PC-9 (cell line): ENCODE data around the gene CCDC158. TPM values are rescaled to one million over a fixed set of nuclear protein-coding genes. Genes with fewer than 3 reads are reported as not detected.

Source experiments
- BruUV-seq: library from RNA; stranded (reverse); fragments of 400-500 nt; replicated peaks from 2 replicates; lab custom pipeline; 2021; lab: Mats Ljungman, UMichigan
- CTCF ChIA-PET: fragments of 300-600 bp; sonication (Branson Sonifier 250); formaldehyde crosslinking; loops from one replicate; lab custom pipeline; 2022; ENCODE audit warnings: antibody characterized with exemption; lab: Charles Lee
- POLR2A ChIA-PET: fragments of 300-600 bp; sonication (Branson Sonifier 250); formaldehyde crosslinking; loops from one replicate; lab custom pipeline; 2022; ENCODE audit warnings: antibody characterized with exemption; ENCODE audit not compliant: unreplicated experiment; lab: Charles Lee
- DNase-seq, 2 experiments: peaks; one replicate each; pipeline versions ENCODE4 v3.0.0 to v3.0.0-alpha.2; 2015 to 2022; ENCODE audit warnings: mixed read lengths in 1 of 2
- H2AFZ ChIP-seq: fragments of 200-600 bp; sonication (generic); 2 replicates; pipeline ENCODE4 v1.8.1; 2017; ENCODE audit warnings: antibody characterized with exemption
- H3F3A ChIP-seq: fragments of 200-600 bp; sonication (generic); 2 replicates; pipeline ENCODE4 v1.8.1; 2017; ENCODE audit warnings: antibody characterized with exemption, mild to moderate bottlenecking, low read depth; ENCODE audit not compliant: insufficient read depth
- H3K27ac ChIP-seq: fragments of 200-600 bp; sonication (generic); 2 replicates; pipeline ENCODE4 v1.6.1; 2016; ENCODE audit warnings: mixed run types
- H3K27me3 ChIP-seq: fragments of 200-600 bp; sonication (generic); 2 replicates; pipeline ENCODE4 v1.6.1; 2016; ENCODE audit warnings: low read depth, mixed run types; ENCODE audit not compliant: insufficient read depth
- H3K36me3 ChIP-seq: fragments of 200-600 bp; sonication (generic); 2 replicates; pipeline ENCODE4 v1.6.1; 2016; ENCODE audit warnings: low read depth, mixed run types
- H3K4me1 ChIP-seq: fragments of 200-600 bp; sonication (generic); replicated peaks from 2 replicates; pipeline ENCODE4 v1.6.1; 2016; ENCODE audit warnings: mixed run types; ENCODE audit not compliant: insufficient read depth
- H3K4me2 ChIP-seq: fragments of 200-600 bp; sonication (generic); 2 replicates; pipeline ENCODE4 v1.6.1; 2017; ENCODE audit warnings: mixed run types
- H3K4me3 ChIP-seq: fragments of 200-600 bp; sonication (generic); 2 replicates; pipeline ENCODE4 v1.6.1; 2016; ENCODE audit warnings: mixed run types
- H3K79me2 ChIP-seq: fragments of 200-600 bp; sonication (generic); 2 replicates; pipeline ENCODE4 v1.6.1; 2017; ENCODE audit warnings: low read depth, mixed run types
- H3K9me2 ChIP-seq: fragments of 200-600 bp; sonication (generic); 2 replicates; pipeline ENCODE4 v1.8.1; 2017; ENCODE audit warnings: mild to moderate bottlenecking; ENCODE audit not compliant: insufficient read depth
- H3K9me3 ChIP-seq: fragments of 200-600 bp; sonication (generic); 2 replicates; pipeline ENCODE4 v1.8.1; 2016; ENCODE audit warnings: low read depth; ENCODE audit not compliant: insufficient read depth
- H4K20me1 ChIP-seq: fragments of 200-600 bp; sonication (generic); 2 replicates; pipeline ENCODE4 v1.8.1; 2017; ENCODE audit not compliant: insufficient read depth
- EZH2 ChIP-seq: fragments of 200-600 bp; sonication (generic); IDR thresholded peaks from 2 replicates; pipeline ENCODE4 v1.8.0; 2017; ENCODE audit warnings: antibody characterized with exemption, low read depth
- intact Hi-C: fragments of 100-400 bp; cut with micrococcal nuclease; formaldehyde crosslinking; loops from one replicate; pipeline ENCODE4 v1.10.0; 2022; ENCODE audit not compliant: unreplicated experiment
- total RNA-seq: library from RNA; stranded (reverse); gene quantifications from 2 replicates; pipeline ENCODE4 v1.2.3, GENCODE V29; 2021
- TF ChIP-seq, protein P1 (sequence below): fragments of 200-600 bp; sonication (generic); conservative IDR thresholded peaks from 2 replicates; pipeline ENCODE4 v1.6.1; 2017; ENCODE audit warnings: mixed run types, antibody characterized with exemption, mild to moderate bottlenecking, moderate library complexity

Gene CCDC158
- total RNA-seq, 1 experiment from 2014 or later: not detected

GRCh38 chr4:76266627-76267026 is 154.3 kb downstream of the CCDC158 start:
- H2AFZ ChIP-seq: no peak overlapping the region
- no peaks in the 10 kb centered on the region for H3K9me3 ChIP-seq
- DNase-seq: no peak
- no peaks in the 10 kb centered on the region for H4K20me1 ChIP-seq
- H3K4me3 ChIP-seq: no peak overlapping the region
- no peaks in the 10 kb centered on the region for H3K36me3 ChIP-seq
- TF ChIP-seq EZH2: no peak
- TF ChIP-seq, protein P1, sequence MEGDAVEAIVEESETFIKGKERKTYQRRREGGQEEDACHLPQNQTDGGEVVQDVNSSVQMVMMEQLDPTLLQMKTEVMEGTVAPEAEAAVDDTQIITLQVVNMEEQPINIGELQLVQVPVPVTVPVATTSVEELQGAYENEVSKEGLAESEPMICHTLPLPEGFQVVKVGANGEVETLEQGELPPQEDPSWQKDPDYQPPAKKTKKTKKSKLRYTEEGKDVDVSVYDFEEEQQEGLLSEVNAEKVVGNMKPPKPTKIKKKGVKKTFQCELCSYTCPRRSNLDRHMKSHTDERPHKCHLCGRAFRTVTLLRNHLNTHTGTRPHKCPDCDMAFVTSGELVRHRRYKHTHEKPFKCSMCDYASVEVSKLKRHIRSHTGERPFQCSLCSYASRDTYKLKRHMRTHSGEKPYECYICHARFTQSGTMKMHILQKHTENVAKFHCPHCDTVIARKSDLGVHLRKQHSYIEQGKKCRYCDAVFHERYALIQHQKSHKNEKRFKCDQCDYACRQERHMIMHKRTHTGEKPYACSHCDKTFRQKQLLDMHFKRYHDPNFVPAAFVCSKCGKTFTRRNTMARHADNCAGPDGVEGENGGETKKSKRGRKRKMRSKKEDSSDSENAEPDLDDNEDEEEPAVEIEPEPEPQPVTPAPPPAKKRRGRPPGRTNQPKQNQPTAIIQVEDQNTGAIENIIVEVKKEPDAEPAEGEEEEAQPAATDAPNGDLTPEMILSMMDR: no peak
- BruUV-seq: no TSS peak
- no peak overlapping the region for H3K4me2 ChIP-seq
- no peaks in the 10 kb centered on the region for H3K79me2 ChIP-seq
- H3K9me2 ChIP-seq: no peaks in the 10 kb centered on the region
- H3K27ac ChIP-seq: no peak overlapping the region
- ChIA-PET POLR2A (no interaction called here), CTCF (no interaction called here)
- no peaks in the 10 kb centered on the region for H3K4me1 ChIP-seq
- H3K27me3 ChIP-seq: no peaks in the 10 kb centered on the region
- no peaks in the 10 kb centered on the region for H3F3A ChIP-seq
- intact Hi-C loops: no loop called here

- ChIA-PET POLR2A (no interaction called here), CTCF (no interaction called here)
- Histone ChIP-seq H2AFZ (no peak overlapping the region), H3F3A (no peaks in the 10 kb centered on the region), H3K9me3 (no peaks in the 10 kb centered on the region), H3K9me2 (no peaks in the 10 kb centered on the region), H3K4me2 (no peak overlapping the region), H3K36me3 (no peaks in the 10 kb centered on the region), H3K4me1 (no peaks in the 10 kb centered on the region), H3K27me3 (no peaks in the 10 kb centered on the region), H3K4me3 (no peak overlapping the region), H4K20me1 (no peaks in the 10 kb centered on the region), H3K27ac (no peak overlapping the region), H3K79me2 (no peaks in the 10 kb centered on the region)
- no TSS peak for BruUV-seq
- intact Hi-C loops: no loop called here
- no peak for DNase-seq
- TF ChIP-seq EZH2: no peak
- TF ChIP-seq, protein P1: no peak
Measured at GRCh38 chr4:76265631-76266218, 155.2 kb downstream of the CCDC158 start.

Other genes starting within 250 kb of the CCDC158 start
- 37.6 and 64.7 TPM in 2 replicates for gene SCARB2, start 207.3 kb downstream of the CCDC158 start, total RNA-seq
- gene FAM47E, start 169.4 kb downstream of the CCDC158 start, total RNA-seq: 2.2 and 2.5 TPM in 2 replicates
- gene STBD1, start 114.4 kb downstream of the CCDC158 start, total RNA-seq: 1.8 and 3.5 TPM in 2 replicates
- gene SHROOM3, start 14.1 kb upstream of the CCDC158 start, total RNA-seq: 44.3 and 50.7 TPM in 2 replicates